HG03103 (cell line): Measurements from ENCODE around the gene FANCM.
"Not testable (repeated sequence)": the region's sequence is repeated elsewhere in the genome, so short reads cannot be mapped to it uniquely, and the experiment has no call there.

ENCODE experiments used
- ATAC-seq: cut with Tn5 transposase; IDR thresholded peaks from one replicate; pipeline ENCODE4 v1.9.1; 2021; ENCODE audit warnings: low read depth; ENCODE audit not compliant: unreplicated experiment

FANCM gene

GRCh38 chr14:45142083-45142482 lies 6.4 kb downstream of the FANCM start:
- ATAC-seq = not testable (repeated sequence)

- ATAC-seq = peak; percentile 58
These were observed 8.9 kb downstream of the FANCM start for GRCh38 chr14:45144658-45145057.

- peak; percentile 57 for ATAC-seq
These were observed 9.5 kb downstream of the FANCM start for GRCh38 chr14:45145214-45145613.

- no peak for ATAC-seq
These were observed 13.9 kb downstream of the FANCM start for GRCh38 chr14:45149602-45150001.

GRCh38 chr14:45150386-45150890 lies 14.7 kb downstream of the FANCM start:
- ATAC-seq = no peak

GRCh38 chr14:45156067-45156466 lies 20.3 kb downstream of the FANCM start:
- no peak for ATAC-seq

GRCh38 chr14:45169906-45170305 lies 34.2 kb downstream of the FANCM start:
- ATAC-seq = no peak

- no peak for ATAC-seq
These were observed 41.3 kb downstream of the FANCM start for GRCh38 chr14:45177076-45177475.

- no peak for ATAC-seq
These were observed 45.6 kb downstream of the FANCM start for GRCh38 chr14:45181329-45181728.

GRCh38 chr14:45181806-45182205 lies 46.1 kb downstream of the FANCM start:
- no peak for ATAC-seq

GRCh38 chr14:45185100-45185814 lies 49.5 kb downstream of the FANCM start:
- ATAC-seq = no peak

GRCh38 chr14:45194964-45195363 lies 59.2 kb downstream of the FANCM start:
- no peak for ATAC-seq

- ATAC-seq = no peak
These were observed 62.8 kb downstream of the FANCM start for GRCh38 chr14:45198551-45198950.

GRCh38 chr14:45199230-45199629 lies 63.5 kb downstream of the FANCM start:
- no peak for ATAC-seq

- peak; percentile 68 for ATAC-seq
These were observed 66.2 kb downstream of the FANCM start for GRCh38 chr14:45201905-45202304.

- no peak for ATAC-seq
These were observed 68.5 kb downstream of the FANCM start for GRCh38 chr14:45204241-45204640.

- ATAC-seq = no peak
These were observed 74.4 kb downstream of the FANCM start for GRCh38 chr14:45210159-45210558.

- no peak for ATAC-seq
These were observed 75.6 kb downstream of the FANCM start for GRCh38 chr14:45211295-45211694.

GRCh38 chr14:45212231-45212630 lies 76.5 kb downstream of the FANCM start:
- ATAC-seq = no peak

- not testable (repeated sequence) for ATAC-seq
These were observed 78.0 kb downstream of the FANCM start for GRCh38 chr14:45213716-45214115.

- ATAC-seq = not testable (repeated sequence)
These were observed 78.6 kb downstream of the FANCM start for GRCh38 chr14:45214341-45214740.

GRCh38 chr14:45222485-45223262 lies 86.9 kb downstream of the FANCM start:
- no peak for ATAC-seq
